Left ventricle myocardium inferior (tissue), 1 donor: ENCODE results near the gene IL19. TPM values are rescaled to one million over a fixed set of nuclear protein-coding genes. Genes with fewer than 3 reads are reported as not detected.

Experiments used
- DNase-seq: peaks from one replicate; pipeline ENCODE4 v3.0.0-alpha.2; 2020
- H3K27ac ChIP-seq: fragments of 200-600 bp; replicated peaks from 2 replicates; pipeline ENCODE4 v1.8.0; 2021
- H3K27me3 ChIP-seq: fragments of 200-600 bp; 2 replicates; pipeline ENCODE4 v1.8.0; 2021; ENCODE audit warnings: low read depth
- H3K36me3 ChIP-seq: fragments of 200-600 bp; 2 replicates; pipeline ENCODE4 v1.8.0; 2021
- H3K4me1 ChIP-seq: fragments of 200-600 bp; 2 replicates; pipeline ENCODE4 v1.8.0; 2021
- H3K4me3 ChIP-seq: fragments of 200-600 bp; 2 replicates; pipeline ENCODE4 v1.8.0; 2021; ENCODE audit warnings: mild to moderate bottlenecking, moderate library complexity
- H3K9me3 ChIP-seq: fragments of 200-600 bp; replicated peaks from 2 replicates; pipeline ENCODE4 v1.8.0; 2021
- intact Hi-C: fragments of 100-400 bp; cut with micrococcal nuclease; formaldehyde crosslinking; loops from one replicate; pipeline ENCODE4 v1.11.0; 2022
- total RNA-seq: library from RNA; stranded (reverse); fragmentation: NEBNext Ultra II Directional; extraction: Animal tissue kit (Norgen Biotek cat#: 25700); gene quantifications from one replicate; pipeline ENCODE4 v1.2.1, GENCODE V29; 2021
- TF ChIP-seq, protein P1 (sequence below): fragments of 200-600 bp; IDR thresholded peaks from 2 replicates; pipeline ENCODE4 v1.8.0; 2021; ENCODE audit warnings: antibody characterized with exemption, mild to moderate bottlenecking, borderline replicate concordance
- donor health status: DM: no; HTN: yes; CAD: no; lungs with severe emphysema.

The IL19 gene
- total RNA-seq, 1 donor from 2014 or later: not detected

DNA sequence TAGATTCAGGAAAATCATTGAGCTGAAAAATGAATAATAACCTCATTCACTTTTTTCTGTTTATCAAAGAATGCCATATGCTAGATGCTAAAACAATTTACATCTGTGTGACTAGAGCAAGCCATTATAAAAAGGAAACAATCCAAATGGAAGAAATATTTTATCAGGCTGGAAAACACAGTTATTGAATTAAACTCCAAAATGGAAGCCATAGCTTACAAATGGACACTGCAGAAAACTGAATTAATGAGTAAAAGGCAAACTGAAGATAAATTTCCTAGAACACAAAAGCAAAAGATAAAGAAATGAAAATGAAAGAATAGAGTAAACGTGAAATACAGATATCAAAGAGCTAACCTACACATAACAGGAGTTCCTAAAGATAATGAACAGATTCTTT lies 34.8 kb downstream of the IL19 start:
- TF ChIP-seq, protein P1, sequence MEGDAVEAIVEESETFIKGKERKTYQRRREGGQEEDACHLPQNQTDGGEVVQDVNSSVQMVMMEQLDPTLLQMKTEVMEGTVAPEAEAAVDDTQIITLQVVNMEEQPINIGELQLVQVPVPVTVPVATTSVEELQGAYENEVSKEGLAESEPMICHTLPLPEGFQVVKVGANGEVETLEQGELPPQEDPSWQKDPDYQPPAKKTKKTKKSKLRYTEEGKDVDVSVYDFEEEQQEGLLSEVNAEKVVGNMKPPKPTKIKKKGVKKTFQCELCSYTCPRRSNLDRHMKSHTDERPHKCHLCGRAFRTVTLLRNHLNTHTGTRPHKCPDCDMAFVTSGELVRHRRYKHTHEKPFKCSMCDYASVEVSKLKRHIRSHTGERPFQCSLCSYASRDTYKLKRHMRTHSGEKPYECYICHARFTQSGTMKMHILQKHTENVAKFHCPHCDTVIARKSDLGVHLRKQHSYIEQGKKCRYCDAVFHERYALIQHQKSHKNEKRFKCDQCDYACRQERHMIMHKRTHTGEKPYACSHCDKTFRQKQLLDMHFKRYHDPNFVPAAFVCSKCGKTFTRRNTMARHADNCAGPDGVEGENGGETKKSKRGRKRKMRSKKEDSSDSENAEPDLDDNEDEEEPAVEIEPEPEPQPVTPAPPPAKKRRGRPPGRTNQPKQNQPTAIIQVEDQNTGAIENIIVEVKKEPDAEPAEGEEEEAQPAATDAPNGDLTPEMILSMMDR: no peak
- intact Hi-C loops: no loop called here

DNA sequence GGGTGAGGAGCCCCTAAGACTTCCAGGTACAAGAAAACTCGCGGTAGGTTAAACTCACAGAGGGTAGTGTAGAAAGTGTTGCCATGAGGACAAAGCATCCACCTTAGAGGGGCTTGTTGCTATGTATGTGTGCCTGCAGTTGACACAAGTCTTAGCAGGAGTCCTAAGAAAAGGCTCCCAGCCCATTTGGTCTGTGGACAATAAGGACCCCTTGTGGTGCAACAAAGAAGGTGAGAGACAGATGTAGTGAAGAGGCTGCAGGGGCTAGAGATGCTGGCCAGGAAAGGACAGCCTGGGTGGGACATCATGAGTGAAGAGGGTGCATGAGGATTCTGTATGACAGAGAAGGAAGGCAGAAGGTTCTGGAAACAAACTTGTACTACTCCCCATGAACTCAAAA lies 38.0 kb downstream of the IL19 start:
- DNase-seq: no peak
- no peaks in the 10 kb centered on the region for H3K27me3 ChIP-seq
- H3K36me3 ChIP-seq: no peaks in the 10 kb centered on the region
- H3K9me3 ChIP-seq: peaks cover 16% of the 10 kb centered on the region
- H3K4me1 ChIP-seq: no peaks in the 10 kb centered on the region
- intact Hi-C loops: no loop called here
- no peak overlapping the region for H3K27ac ChIP-seq
- no peak overlapping the region for H3K4me3 ChIP-seq
- TF ChIP-seq, protein P1: peak; percentile 59

More for the DNA sequence above, 34.8 kb downstream of the IL19 start:
- DNase-seq: no peak
- H3K4me1 ChIP-seq: no peaks in the 10 kb centered on the region
- H3K4me3 ChIP-seq: no peak overlapping the region
- H3K36me3 ChIP-seq: no peaks in the 10 kb centered on the region
- no peak overlapping the region for H3K27ac ChIP-seq
- no peaks in the 10 kb centered on the region for H3K9me3 ChIP-seq
- H3K27me3 ChIP-seq: no peaks in the 10 kb centered on the region

DNA sequence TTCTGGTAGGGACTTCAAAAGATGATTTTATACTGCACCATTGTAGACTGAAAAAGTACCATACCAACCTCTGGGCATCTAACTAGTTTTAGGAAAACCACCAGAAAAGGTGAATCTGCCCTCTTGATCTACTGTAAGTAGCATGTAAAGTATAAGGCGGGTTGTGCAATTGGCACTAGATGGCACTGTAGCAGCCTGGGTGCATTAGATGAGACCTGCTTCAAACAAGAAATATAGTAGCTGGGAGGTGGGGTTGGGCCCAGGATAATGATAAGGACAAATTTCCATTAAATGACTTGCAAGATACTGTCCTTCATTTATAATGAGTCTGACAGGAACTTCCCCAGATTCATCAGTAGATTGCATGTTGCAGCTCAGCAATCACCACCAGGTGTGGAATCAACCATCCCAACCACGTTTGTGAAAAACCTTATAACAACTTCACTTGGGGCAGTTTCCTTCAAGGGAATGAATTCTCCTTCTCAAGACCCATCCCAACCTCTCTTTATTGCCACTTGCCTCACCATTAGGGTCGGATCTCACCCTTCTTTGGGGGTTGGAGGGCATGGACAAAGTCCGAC lies 39.0 kb downstream of the IL19 start:
- no peak for DNase-seq

DNA sequence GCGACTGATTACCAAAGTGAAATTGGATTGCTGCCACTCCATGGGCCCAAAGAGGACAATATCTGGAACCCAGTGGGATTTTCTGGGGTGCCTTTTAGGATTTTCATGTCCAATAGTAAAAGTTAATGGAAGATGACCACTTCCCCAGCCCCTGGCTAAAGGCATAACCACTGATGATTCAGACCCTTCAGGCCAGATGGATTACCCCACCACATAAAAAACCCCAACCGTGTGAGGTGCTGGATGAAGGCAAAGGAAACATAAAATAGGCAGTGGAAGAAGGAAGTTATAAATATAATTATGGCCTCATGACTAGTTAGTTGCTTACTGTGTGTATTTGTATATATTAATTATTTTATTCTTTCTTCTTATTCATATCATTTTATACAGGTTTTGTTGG lies 41.9 kb downstream of the IL19 start:
- Histone ChIP-seq H3K4me3 (no peak overlapping the region), H3K9me3 (peaks cover 16% of the 10 kb centered on the region), H3K27me3 (no peaks in the 10 kb centered on the region), H3K27ac (no peak overlapping the region), H3K4me1 (peaks cover 13% of the 10 kb centered on the region), H3K36me3 (no peaks in the 10 kb centered on the region)
- TF ChIP-seq, protein P1: no peak
- intact Hi-C loops: no loop called here
- no peak for DNase-seq

More for the DNA sequence above, 39.0 kb downstream of the IL19 start:
- H3K9me3 ChIP-seq: peaks cover 16% of the 10 kb centered on the region
- intact Hi-C loops: no loop called here
- H3K27ac ChIP-seq: no peak overlapping the region
- no peaks in the 10 kb centered on the region for H3K27me3 ChIP-seq
- no peaks in the 10 kb centered on the region for H3K36me3 ChIP-seq
- H3K4me1 ChIP-seq: peaks cover 6% of the 10 kb centered on the region
- no peak overlapping the region for H3K4me3 ChIP-seq
- TF ChIP-seq, protein P1: peak; percentile 25

DNA sequence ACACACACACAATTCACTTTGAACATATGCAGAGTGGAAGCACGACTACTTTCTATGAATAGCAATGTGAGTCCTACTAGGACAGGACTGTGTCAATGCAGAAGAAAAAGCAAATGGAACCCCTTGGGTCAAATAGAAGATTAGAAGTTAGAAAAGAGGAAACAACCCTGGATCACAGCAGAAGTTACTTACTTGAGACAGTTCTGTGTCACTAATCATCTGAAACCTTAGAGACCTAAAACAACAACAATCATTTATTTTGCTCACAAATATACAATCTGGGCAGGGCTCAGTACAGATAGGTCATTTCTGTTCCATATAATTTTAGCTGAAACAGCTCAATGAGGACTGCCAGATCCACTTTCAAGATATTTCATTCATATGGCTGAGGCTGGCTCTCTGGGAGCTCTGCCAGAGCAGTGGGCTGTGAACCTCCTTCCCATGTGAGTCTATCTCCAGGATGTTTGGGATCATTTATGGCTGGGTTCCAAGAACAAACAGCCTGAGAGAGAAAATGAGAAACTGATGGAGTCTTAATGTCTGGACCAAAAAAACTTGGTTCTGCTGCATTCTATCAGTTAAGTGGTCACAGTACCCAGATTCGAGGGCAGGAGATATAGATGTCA lies 44.3 kb downstream of the IL19 start:
- no peaks in the 10 kb centered on the region for H3K36me3 ChIP-seq
- intact Hi-C loops: no loop called here
- TF ChIP-seq, protein P1: no peak
- peaks cover 16% of the 10 kb centered on the region for H3K9me3 ChIP-seq
- peak; percentile 28 for DNase-seq
- H3K4me3 ChIP-seq: no peak overlapping the region
- peaks cover 13% of the 10 kb centered on the region for H3K4me1 ChIP-seq
- peak overlapping the region; percentile 9 for H3K27ac ChIP-seq
- H3K27me3 ChIP-seq: no peaks in the 10 kb centered on the region
